ENCODE measurements around the gene LMO2.

The LMO2 gene

DNA sequence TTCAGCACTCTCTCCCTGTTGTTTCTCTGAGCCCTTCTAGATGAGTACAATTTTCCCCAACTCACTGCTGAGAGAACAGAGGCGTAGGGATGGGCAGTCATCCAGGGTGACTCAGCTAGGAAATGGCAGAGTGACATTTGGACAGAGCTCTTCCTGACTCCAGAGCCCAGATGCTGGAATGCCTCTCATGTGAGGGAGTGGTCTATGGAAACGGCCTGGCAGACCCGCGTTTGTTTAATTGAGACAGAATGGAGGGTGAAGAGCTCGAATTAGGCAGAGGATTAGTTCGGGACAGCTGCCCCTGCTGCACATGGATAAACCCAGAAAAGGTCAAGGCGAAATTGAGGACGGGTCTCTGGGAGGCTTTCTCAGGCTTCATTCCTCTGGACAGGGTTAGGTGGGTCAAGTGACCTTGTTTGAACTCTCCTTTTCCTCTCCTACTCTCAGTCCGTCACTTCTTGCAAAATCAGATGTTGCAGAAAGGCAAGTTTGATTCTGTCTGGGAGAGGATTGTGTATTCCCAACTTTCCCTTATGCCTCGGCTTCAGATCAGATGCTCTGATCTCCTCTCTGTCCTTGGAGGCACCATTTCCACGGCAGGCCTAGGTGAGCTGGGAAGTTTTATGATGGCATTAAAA lies 7.6 kb upstream of the LMO2 start:
- H3K9me3 ChIP-seq (ENCODE audit: control insufficient read depth, insufficient read depth, low read length): no peaks in the 10 kb centered on the region

DNA sequence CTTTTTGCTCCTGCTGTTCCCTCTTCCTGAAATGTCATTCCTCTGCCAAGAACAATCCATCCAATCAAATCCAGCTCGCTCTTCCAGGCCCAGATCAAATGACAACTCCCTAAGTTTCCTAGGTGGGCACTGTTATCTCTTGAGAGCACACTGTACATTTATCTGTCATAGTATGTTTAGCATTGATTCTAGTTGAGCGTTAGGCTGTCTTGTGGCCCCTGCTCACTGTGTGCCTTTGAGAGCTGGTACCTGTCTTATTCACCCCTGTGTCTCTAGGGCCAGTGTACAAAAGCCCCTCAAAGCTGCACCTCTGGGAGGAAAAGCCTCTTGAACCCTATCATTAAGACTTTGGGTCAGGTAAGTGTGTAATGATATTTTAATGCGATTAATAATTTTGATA lies 7.1 kb upstream of the LMO2 start:
- WGBS (ENCODE audit: insufficient coverage, insufficient read length): no CpG with 5 or more reads among the region's 3 CpGs
- H3K27ac ChIP-seq (ENCODE audit: low read length): no peak overlapping the region

More for the DNA sequence above, 7.6 kb upstream of the LMO2 start:
- no peak overlapping the region for H3K27ac ChIP-seq (ENCODE audit: low read length)
- no peak for DNase-seq (ENCODE audit: low read depth, low spot score)
- no peaks in the 10 kb centered on the region for H3K4me1 ChIP-seq (ENCODE audit: control insufficient read depth, insufficient read depth, low read length)
- WGBS (ENCODE audit: insufficient coverage, insufficient read length): no CpG with 5 or more reads among the region's 11 CpGs
- no peaks in the 10 kb centered on the region for H3K27me3 ChIP-seq (ENCODE audit: control insufficient read depth, insufficient read depth, low read length)
- no peaks in the 10 kb centered on the region for H3K36me3 ChIP-seq (ENCODE audit: control insufficient read depth, insufficient read depth, low read length)
- no peak overlapping the region for H3K4me3 ChIP-seq (ENCODE audit: low read length)

DNA sequence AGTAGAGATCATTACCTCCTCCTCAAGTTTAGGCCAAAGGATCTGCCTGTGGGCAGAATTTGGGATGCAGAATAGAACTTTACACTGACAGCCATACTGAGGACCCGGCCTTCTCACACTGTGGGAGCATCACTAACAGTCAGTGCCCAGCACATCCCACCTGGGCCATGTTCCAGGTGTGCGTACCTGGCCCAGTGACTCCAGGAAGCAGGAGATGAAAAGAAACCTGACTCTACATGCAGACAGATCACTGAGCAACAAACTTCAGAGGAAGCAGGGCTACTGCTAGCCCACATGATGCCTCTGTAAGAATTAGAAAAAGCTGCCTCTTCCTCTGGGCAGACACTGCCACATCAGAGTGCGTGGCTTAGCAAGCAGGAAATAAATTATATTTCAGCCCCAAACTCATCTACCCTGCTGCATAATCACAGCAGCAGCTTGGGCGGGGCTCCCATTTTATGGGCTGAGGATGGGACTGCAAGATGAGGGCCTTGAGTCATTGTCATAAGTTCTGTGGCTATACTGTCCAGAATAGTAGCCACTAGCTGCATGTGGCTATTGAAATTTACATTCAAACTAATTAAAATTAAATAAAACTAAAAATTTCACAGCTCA lies 6.0 kb upstream of the LMO2 start:
- no peak overlapping the region for H3K27ac ChIP-seq (ENCODE audit: low read length)
- no peak overlapping the region for H3K4me3 ChIP-seq (ENCODE audit: low read length)
- H3K27me3 ChIP-seq (ENCODE audit: control insufficient read depth, insufficient read depth, low read length): no peaks in the 10 kb centered on the region
- WGBS (ENCODE audit: insufficient coverage, insufficient read length): no CpG with 5 or more reads among the region's 4 CpGs
- no peak for DNase-seq (ENCODE audit: low read depth, low spot score)
- no peaks in the 10 kb centered on the region for H3K4me1 ChIP-seq (ENCODE audit: control insufficient read depth, insufficient read depth, low read length)
- no peaks in the 10 kb centered on the region for H3K9me3 ChIP-seq (ENCODE audit: control insufficient read depth, insufficient read depth, low read length)
- no peaks in the 10 kb centered on the region for H3K36me3 ChIP-seq (ENCODE audit: control insufficient read depth, insufficient read depth, low read length)

More for the DNA sequence above, 7.1 kb upstream of the LMO2 start:
- H3K36me3 ChIP-seq (ENCODE audit: control insufficient read depth, insufficient read depth, low read length): no peaks in the 10 kb centered on the region
- H3K4me3 ChIP-seq (ENCODE audit: low read length): no peak overlapping the region
- H3K4me1 ChIP-seq (ENCODE audit: control insufficient read depth, insufficient read depth, low read length): no peaks in the 10 kb centered on the region
- DNase-seq (ENCODE audit: low read depth, low spot score): no peak
- no peaks in the 10 kb centered on the region for H3K9me3 ChIP-seq (ENCODE audit: control insufficient read depth, insufficient read depth, low read length)
- H3K27me3 ChIP-seq (ENCODE audit: control insufficient read depth, insufficient read depth, low read length): no peaks in the 10 kb centered on the region

DNA sequence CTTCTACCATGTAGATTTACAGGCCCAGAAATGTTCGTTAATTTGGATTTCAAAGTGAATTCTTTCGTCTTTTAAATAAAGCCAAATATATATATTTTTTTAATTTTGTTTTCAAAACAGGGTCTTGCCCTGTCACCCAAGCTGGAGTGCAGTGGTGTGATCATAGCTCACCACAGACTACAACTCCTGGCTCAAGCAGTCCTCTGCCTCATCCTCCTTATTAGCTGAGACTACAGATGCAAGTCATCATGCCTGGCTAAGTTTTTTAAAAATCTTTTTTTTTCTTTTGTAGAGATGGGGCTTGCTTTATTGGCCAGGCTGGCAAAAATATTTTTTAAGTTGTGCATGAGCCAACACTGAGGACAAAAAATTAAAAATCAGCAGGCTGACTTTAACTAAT lies 5.0 kb upstream of the LMO2 start:
- H3K9me3 ChIP-seq (ENCODE audit: control insufficient read depth, insufficient read depth, low read length): no peaks in the 10 kb centered on the region
- H3K36me3 ChIP-seq (ENCODE audit: control insufficient read depth, insufficient read depth, low read length): no peaks in the 10 kb centered on the region
- no CpG with 5 or more reads among the region's 2 CpGs for WGBS (ENCODE audit: insufficient coverage, insufficient read length)
- no peak overlapping the region for H3K4me3 ChIP-seq (ENCODE audit: low read length)
- DNase-seq (ENCODE audit: low read depth, low spot score): no peak
- H3K27ac ChIP-seq (ENCODE audit: low read length): no peak overlapping the region
- H3K27me3 ChIP-seq (ENCODE audit: control insufficient read depth, insufficient read depth, low read length): no peaks in the 10 kb centered on the region
- no peaks in the 10 kb centered on the region for H3K4me1 ChIP-seq (ENCODE audit: control insufficient read depth, insufficient read depth, low read length)

GRCh38 chr11:33895752-33896137 lies 3.9 kb upstream of the LMO2 start:
- WGBS (ENCODE audit: insufficient coverage, insufficient read length): no CpG with 5 or more reads among the region's 2 CpGs
- Histone ChIP-seq H3K4me3 (ENCODE audit: low read length) (no peak overlapping the region), H3K9me3 (ENCODE audit: control insufficient read depth, insufficient read depth, low read length) (no peaks in the 10 kb centered on the region), H3K4me1 (ENCODE audit: control insufficient read depth, insufficient read depth, low read length) (no peaks in the 10 kb centered on the region), H3K27me3 (ENCODE audit: control insufficient read depth, insufficient read depth, low read length) (no peaks in the 10 kb centered on the region), H3K27ac (ENCODE audit: low read length) (no peak overlapping the region), H3K36me3 (ENCODE audit: control insufficient read depth, insufficient read depth, low read length) (no peaks in the 10 kb centered on the region)
- DNase-seq (ENCODE audit: low read depth, low spot score): no peak

GRCh38 chr11:33894398-33894746 lies 2.5 kb upstream of the LMO2 start:
- H3K9me3 ChIP-seq (ENCODE audit: control insufficient read depth, insufficient read depth, low read length): no peaks in the 10 kb centered on the region
- WGBS (ENCODE audit: insufficient coverage, insufficient read length): no CpG with 5 or more reads among the region's 4 CpGs
- no peak overlapping the region for H3K27ac ChIP-seq (ENCODE audit: low read length)
- no peaks in the 10 kb centered on the region for H3K4me1 ChIP-seq (ENCODE audit: control insufficient read depth, insufficient read depth, low read length)
- no peak for DNase-seq (ENCODE audit: low read depth, low spot score)
- no peaks in the 10 kb centered on the region for H3K27me3 ChIP-seq (ENCODE audit: control insufficient read depth, insufficient read depth, low read length)
- no peaks in the 10 kb centered on the region for H3K36me3 ChIP-seq (ENCODE audit: control insufficient read depth, insufficient read depth, low read length)
- H3K4me3 ChIP-seq (ENCODE audit: low read length): no peak overlapping the region

DNA sequence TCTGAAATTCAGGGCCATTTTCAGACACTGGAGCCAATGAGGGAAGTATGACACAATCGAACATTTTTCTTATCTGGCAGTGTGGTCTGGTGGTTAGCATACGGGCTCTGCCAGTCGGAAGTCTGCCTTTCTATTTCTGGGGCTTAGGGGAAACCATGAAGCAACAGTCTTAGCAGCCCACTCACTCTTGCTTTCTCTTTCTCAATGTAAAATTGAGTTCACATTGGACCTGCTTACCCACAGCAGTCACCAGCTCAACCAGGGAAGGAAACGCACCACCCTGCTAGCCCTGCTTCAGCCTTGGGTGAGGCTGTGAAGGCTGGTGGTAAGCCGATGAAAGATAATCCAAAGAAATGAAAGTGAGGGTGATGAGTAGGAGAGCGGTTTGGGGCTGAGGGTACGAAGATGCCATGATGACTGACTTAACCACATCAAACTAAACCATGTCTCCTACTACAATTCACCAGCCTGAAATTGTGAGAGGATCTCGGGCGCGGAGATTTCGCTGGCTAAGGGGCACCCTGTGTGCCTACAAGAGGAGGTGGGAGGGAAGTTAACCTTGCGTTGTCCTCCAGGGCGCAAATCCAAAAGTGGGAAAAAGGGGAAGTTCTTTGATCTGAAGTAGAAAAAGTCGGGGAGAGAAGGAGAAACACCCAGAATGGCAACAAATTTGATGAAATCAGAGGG lies 2.0 kb upstream of the LMO2 start:
- no peaks in the 10 kb centered on the region for H3K36me3 ChIP-seq (ENCODE audit: control insufficient read depth, insufficient read depth, low read length)
- H3K4me3 ChIP-seq (ENCODE audit: low read length): no peak overlapping the region
- no peak for DNase-seq (ENCODE audit: low read depth, low spot score)
- H3K4me1 ChIP-seq (ENCODE audit: control insufficient read depth, insufficient read depth, low read length): no peaks in the 10 kb centered on the region
- no peak overlapping the region for H3K27ac ChIP-seq (ENCODE audit: low read length)
- no peaks in the 10 kb centered on the region for H3K9me3 ChIP-seq (ENCODE audit: control insufficient read depth, insufficient read depth, low read length)
- no peaks in the 10 kb centered on the region for H3K27me3 ChIP-seq (ENCODE audit: control insufficient read depth, insufficient read depth, low read length)
- WGBS (ENCODE audit: insufficient coverage, insufficient read length): no CpG with 5 or more reads among the region's 14 CpGs

DNA sequence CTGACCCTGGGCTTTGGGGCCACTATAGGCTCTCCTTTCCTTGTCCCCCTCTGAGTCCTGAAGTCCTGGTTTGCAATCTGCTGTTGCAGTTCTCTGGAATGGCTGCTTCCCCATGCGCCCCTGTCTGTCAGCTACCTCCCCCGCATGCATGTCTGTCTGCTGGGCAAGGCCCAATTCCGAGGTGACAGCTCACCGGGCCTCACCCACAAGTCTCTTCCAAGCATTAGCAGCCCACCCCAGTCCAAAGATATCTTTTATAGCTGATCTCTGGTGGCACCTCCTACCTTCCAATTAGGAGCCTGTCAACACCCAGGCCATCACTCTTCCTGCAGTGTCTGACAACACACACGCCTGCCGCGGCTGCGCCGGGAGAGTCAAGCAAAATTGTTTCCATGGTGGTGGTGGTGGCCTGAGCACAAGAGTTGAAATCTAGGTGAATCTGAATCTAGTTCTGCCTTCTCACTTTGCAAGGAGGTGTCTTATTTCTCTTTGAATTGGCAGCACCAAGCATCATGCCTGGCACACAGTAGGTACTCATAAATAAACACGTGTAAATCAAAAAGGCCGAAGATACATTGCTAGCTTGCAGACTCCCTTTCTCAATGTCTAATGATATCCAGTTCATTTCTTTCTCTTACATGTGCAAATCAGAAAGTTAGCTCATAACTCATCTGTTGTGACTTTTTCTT lies 1.2 kb upstream of the LMO2 start:
- H3K9me3 ChIP-seq (ENCODE audit: control insufficient read depth, insufficient read depth, low read length): no peaks in the 10 kb centered on the region
- WGBS (ENCODE audit: insufficient coverage, insufficient read length): no CpG with 5 or more reads among the region's 11 CpGs
- H3K4me3 ChIP-seq (ENCODE audit: low read length): no peak overlapping the region
- DNase-seq (ENCODE audit: low read depth, low spot score): no peak
- no peaks in the 10 kb centered on the region for H3K4me1 ChIP-seq (ENCODE audit: control insufficient read depth, insufficient read depth, low read length)
- no peaks in the 10 kb centered on the region for H3K36me3 ChIP-seq (ENCODE audit: control insufficient read depth, insufficient read depth, low read length)
- H3K27ac ChIP-seq (ENCODE audit: low read length): no peak overlapping the region
- no peaks in the 10 kb centered on the region for H3K27me3 ChIP-seq (ENCODE audit: control insufficient read depth, insufficient read depth, low read length)

GRCh38 chr11:33889821-33890378 lies 2.0 kb downstream of the LMO2 start:
- H3K4me3 ChIP-seq (ENCODE audit: low read length): no peak overlapping the region
- no CpG with 5 or more reads among the region's 3 CpGs for WGBS (ENCODE audit: insufficient coverage, insufficient read length)
- no peak for DNase-seq (ENCODE audit: low read depth, low spot score)
- no peaks in the 10 kb centered on the region for H3K27me3 ChIP-seq (ENCODE audit: control insufficient read depth, insufficient read depth, low read length)
- H3K36me3 ChIP-seq (ENCODE audit: control insufficient read depth, insufficient read depth, low read length): no peaks in the 10 kb centered on the region
- no peaks in the 10 kb centered on the region for H3K9me3 ChIP-seq (ENCODE audit: control insufficient read depth, insufficient read depth, low read length)
- H3K4me1 ChIP-seq (ENCODE audit: control insufficient read depth, insufficient read depth, low read length): no peaks in the 10 kb centered on the region
- no peak overlapping the region for H3K27ac ChIP-seq (ENCODE audit: low read length)

DNA sequence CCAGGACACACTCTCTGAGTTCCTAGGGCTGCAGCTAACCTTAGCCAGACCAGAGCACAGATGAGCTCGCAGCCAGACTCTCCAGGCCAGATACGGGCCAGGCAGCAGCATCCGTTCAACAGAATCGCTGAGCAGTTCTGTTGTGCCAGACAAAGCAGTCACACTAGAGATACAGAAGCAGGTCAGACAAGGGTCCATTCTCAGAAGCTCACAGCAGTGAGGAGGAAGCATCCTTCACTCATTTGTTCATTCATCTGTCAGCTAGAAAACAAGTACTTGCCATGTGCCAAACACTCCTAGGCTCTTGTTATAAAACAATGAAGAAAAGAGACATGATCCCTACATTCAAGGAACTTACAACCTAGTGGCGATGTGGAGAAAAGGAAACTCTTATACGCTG lies 2.6 kb downstream of the LMO2 start:
- WGBS (ENCODE audit: insufficient coverage, insufficient read length): no CpG with 5 or more reads among the region's 6 CpGs

More for the DNA sequence above, 2.6 kb downstream of the LMO2 start:
- Histone ChIP-seq H3K27ac (ENCODE audit: low read length) (no peak overlapping the region), H3K4me1 (ENCODE audit: control insufficient read depth, insufficient read depth, low read length) (no peaks in the 10 kb centered on the region), H3K9me3 (ENCODE audit: control insufficient read depth, insufficient read depth, low read length) (no peaks in the 10 kb centered on the region), H3K27me3 (ENCODE audit: control insufficient read depth, insufficient read depth, low read length) (no peaks in the 10 kb centered on the region), H3K4me3 (ENCODE audit: low read length) (no peak overlapping the region), H3K36me3 (ENCODE audit: control insufficient read depth, insufficient read depth, low read length) (no peaks in the 10 kb centered on the region)
- DNase-seq (ENCODE audit: low read depth, low spot score): no peak

Data from iPS DF 6.9 (cell line).